Gastrocnemius medialis (tissue), 4 donors: ENCODE measurements around the gene BTNL8.

ENCODE experiments used
- POLR2A ChIP-seq, 2 donors: fragments of 450-650 bp; IDR thresholded peaks; one replicate each; pipeline ENCODE4 v1.6.1; 2017; ENCODE audit warnings: antibody characterized with exemption in 2 of 2, mild to moderate bottlenecking in 2 of 2, moderate library complexity in 2 of 2
- TF ChIP-seq, protein P1 (sequence below), 5 experiments: fragments of 450-650 bp in 3 of 5; fragments of 200-600 bp in 2 of 5; sonication (generic) in 2 of 5; IDR thresholded peaks in 4 of 5; conservative IDR thresholded peaks in 1 of 5; 1 replicate in 4 of 5; 2 replicates in 1 of 5; pipeline ENCODE4 v1.5.1; 2016 to 2019; ENCODE audit warnings: antibody characterized with exemption in 5 of 5, mild to moderate bottlenecking in 3 of 5, moderate library complexity in 3 of 5

GRCh38 chr5:180950291-180950949 is 51.5 kb downstream of the BTNL8 start:
- TF ChIP-seq, protein P1, sequence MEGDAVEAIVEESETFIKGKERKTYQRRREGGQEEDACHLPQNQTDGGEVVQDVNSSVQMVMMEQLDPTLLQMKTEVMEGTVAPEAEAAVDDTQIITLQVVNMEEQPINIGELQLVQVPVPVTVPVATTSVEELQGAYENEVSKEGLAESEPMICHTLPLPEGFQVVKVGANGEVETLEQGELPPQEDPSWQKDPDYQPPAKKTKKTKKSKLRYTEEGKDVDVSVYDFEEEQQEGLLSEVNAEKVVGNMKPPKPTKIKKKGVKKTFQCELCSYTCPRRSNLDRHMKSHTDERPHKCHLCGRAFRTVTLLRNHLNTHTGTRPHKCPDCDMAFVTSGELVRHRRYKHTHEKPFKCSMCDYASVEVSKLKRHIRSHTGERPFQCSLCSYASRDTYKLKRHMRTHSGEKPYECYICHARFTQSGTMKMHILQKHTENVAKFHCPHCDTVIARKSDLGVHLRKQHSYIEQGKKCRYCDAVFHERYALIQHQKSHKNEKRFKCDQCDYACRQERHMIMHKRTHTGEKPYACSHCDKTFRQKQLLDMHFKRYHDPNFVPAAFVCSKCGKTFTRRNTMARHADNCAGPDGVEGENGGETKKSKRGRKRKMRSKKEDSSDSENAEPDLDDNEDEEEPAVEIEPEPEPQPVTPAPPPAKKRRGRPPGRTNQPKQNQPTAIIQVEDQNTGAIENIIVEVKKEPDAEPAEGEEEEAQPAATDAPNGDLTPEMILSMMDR (IDR thresholded peaks at IDR 0.05 in 4 of 5, conservative IDR thresholded peaks at IDR 0.05 in 1 of 5) = no peak
- no peak for TF ChIP-seq POLR2A (IDR thresholded peaks at IDR 0.05)
